SHP77 (cell line): ENCODE measurements around the gene LZTR1.

Source experiments
- DNase-seq, 2 experiments: peaks; one replicate each; lab custom pipeline; 2025; lab: John Stamatoyannopoulos, UW

The LZTR1 gene

GRCh38 chr22:20951151-20951931, 30.8 kb upstream of the LZTR1 start:
- no peak for DNase-seq

DNA sequence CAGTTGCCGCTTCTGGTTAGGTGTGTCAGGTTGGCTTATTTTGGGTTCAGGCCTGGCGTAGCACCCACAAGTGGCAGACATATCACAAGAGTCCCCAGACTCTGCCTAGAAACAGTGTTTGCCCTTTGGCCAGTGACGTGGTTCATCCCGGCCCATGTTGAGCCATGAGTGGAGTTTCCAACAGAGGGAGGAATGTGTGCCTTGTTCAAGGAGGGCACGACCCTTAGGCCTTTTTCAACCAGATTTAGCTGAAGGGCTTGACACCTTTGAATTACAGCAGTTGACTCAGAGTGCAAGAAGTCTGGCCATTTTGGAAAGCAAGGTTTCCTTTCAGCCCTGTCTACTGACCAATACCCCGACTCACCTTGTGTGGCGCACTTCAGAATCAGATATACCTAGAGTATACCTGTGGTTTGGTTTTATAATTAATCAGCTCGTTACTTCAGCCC, 30.1 kb upstream of the LZTR1 start:
- DNase-seq = no peak

DNA sequence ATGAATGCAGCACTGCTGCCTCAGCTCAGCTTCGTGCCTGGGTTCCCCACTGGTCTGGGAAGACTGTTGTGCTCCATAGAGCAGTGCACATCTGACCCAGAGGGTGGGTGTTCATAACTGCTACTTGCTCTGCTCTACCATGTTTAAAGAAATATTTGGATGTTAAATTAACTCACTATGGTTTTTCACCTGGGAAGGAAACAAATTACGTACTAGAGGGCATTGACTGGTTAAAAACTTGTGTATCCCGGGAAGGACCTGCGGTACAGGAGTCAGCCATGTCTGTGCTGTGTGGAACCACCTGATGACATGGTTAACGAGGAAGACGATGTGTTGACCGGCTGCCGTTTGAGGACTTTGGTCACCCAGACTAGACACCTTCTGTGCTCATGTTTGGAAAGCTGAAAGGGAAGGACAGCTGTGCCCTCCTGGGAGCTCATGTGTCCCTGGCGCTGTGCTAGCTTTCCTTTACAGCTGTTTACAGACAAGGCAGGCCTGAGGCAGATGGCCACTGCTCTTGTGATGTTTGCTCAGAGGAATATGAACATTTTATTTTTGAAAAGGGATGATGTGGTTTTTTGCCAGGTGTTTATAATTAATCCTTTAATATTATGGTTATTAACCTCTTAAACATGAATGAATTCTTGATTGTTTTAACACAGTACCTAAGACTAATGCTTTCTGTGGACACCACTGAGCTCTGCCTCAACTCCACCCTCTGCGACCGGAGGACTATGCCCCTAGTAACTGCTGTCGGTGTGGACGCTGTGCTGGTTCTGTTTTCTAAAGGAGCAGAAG, 29.4 kb upstream of the LZTR1 start:
- peak; percentile 85 to 89 for DNase-seq

GRCh38 chr22:20953342-20953608, 28.8 kb upstream of the LZTR1 start:
- no peak for DNase-seq

GRCh38 chr22:20953668-20954500, 28.2 kb upstream of the LZTR1 start:
- DNase-seq = no peak

DNA sequence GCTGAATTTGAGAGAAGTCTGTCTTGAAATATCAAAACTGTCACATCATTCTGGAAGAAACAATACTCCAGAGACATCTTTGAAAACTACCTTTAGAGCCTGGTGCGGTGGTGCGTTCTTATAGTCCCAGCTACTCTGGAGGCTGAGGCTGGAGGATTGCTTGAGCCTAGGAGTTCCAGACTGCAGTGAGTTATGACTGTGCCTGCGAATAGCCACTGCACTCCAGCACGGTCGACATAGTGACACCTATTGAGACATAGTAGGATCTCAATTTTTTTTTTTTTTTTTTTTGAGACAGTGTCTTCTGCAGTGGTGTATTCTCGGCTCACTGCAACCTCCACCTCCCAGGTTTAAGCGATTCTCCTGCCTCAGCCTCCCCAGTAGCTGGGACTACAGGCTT, 26.5 kb upstream of the LZTR1 start:
- no peak for DNase-seq

- no peak for DNase-seq
Measured at GRCh38 chr22:20956258-20957101, 25.6 kb upstream of the LZTR1 start.

- DNase-seq = no peak
Measured at GRCh38 chr22:20957102-20957682, 24.9 kb upstream of the LZTR1 start.

DNA sequence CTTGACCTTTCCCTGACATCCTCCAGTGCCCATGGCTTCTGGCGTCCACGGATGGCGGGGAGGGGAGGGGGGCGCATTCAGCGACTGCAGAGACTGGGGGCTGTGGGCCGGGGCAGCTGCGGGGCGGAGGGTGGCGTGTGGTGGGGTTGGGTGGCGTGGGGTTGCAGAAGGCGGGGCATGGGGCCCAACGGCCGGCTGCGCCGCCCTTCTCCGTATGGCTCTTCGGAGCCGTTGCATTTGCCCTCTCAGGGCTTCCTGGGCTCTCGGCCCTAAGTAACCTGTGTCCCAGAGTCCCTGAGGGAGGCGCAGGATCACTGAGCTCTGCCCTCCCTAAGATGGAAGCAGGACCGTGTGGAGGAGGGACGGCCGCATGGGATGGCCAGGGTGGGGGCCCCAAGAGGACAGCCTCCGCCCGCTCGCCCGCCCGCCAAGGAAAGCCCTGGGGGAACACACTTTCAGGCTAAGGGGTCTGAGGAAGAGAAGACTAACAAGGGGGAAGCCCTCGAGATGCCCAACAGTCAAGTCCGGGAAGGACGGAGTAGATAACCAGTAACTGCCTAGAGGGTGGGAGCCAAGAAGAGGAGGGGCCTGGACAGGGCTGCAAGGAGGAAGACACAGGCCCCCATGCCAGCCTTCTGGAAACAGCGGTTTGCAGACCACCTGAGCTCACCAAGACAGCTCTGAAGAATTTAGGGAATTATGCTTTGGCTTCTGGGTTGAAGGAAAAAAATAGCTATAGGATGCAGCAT, 24.2 kb upstream of the LZTR1 start:
- DNase-seq = peak in 1 of 2 experiments; percentile 34

- DNase-seq = no peak
Measured at GRCh38 chr22:20959578-20960461, 22.3 kb upstream of the LZTR1 start.

DNA sequence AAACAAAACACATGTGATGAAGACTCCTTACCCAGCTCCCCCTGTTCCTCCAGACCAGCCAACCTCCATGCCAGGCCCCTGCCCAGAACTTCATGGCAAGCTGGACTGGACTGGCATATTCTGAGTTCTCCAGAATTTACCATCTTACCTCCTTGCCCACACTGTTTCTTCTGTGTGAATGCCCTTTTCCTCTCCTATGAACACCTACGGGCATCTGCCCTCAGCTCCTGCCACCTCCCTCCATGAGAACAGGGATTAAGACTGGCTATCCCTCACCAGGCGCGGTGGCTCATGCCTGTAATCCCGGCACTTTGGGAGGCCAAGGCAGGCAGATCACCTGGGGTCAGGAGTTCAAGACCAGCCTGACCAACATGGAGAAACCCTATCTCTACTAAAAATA, 21.5 kb upstream of the LZTR1 start:
- DNase-seq = no peak

DNA sequence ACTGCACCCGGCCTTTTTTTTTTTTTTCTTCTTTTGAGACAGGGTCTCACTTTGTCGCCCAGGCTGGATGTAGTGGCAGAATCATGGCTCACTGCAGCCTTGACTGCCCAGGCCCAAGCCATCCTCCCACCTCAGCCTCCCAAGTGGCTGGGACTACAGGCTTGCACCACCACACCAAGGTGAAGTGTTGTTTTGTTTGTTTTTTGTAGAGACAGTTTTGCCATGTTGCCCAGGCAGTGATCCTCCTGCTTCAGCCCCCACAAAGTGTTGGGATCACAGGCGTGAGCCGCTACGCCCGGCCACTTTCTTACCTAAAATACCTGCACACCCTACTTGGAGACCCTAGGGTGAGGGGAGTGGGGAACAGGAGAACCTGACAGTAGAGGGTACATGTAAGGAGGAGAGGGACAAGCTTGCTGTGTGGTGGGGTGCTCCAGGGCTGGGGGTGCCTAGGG, 19.6 kb upstream of the LZTR1 start:
- DNase-seq = no peak

DNA sequence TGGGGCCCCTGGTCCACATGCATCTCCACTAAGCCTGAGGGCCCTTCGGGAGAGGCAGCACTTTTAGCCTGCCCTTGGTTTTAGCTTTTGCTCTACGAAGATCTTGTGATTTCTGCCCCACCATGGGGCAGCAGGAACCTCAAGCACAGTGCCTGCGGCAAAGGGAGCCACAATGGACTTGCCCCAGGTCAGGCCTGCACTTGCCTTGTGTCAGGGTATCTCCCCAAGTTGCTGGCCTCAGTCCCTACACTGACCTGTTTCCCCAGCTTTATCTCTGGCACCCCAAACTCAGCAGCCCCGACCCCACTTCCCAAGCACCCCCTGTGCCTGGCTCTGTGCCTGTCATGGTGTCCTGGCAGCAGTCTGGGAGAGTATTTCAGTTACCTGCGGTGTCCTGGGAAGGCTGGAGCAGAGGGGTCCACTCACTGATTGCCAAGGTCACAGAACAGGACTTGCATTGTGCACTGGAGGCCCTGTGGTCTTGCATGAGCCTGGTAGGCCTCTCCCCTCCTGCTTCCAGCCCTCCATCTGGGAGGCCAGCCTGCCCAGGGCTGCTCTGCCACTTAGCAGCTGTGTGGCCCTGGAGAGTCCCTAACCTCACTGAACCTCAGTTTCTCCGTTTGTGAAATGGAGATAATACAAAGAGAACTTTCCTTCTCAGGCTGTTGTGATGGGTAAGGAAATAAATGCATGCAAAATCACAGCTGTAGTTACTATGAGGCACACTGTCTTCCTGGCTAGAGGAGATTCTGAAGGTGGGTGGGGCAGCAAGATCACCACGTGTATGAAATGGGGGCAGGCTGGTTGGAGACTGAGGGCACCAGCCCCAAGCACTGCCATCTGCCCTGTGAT, 18.7 kb upstream of the LZTR1 start:
- no peak for DNase-seq

DNA sequence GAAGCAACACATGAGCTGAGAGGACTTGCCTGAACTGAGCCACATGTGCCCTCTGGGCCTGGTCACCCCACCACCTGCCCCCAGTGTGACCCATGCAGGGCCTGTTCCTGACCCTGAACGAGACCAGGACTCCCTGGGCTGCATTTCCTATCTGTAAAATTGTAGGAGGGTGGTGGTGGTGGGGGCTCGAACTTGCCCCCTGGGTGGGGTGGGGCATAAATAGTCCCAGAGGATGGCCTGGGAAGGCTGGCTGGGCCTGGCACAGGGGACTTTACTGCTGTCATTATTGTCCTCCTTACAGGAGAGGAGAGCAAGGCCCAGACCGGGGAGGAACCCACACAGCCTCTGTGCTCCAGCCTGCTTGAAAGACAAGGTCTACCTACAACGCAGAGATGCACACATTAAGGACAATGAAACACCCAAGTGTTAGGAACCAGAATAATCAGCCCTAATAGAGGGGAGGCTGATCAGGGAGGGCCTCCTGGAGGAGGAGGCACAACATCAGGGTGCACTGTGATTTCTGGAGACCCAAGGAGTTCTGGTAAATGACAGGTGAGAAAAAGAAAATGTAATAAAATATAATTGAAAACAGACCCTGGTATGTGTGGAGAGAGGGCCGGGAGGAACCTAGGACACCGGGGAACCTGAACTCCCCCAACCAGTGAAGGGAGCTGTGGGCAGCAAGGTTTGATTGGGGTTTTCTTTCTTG, 17.9 kb upstream of the LZTR1 start:
- DNase-seq = no peak

- no peak for DNase-seq
Measured at GRCh38 chr22:20964799-20965103, 17.3 kb upstream of the LZTR1 start.

DNA sequence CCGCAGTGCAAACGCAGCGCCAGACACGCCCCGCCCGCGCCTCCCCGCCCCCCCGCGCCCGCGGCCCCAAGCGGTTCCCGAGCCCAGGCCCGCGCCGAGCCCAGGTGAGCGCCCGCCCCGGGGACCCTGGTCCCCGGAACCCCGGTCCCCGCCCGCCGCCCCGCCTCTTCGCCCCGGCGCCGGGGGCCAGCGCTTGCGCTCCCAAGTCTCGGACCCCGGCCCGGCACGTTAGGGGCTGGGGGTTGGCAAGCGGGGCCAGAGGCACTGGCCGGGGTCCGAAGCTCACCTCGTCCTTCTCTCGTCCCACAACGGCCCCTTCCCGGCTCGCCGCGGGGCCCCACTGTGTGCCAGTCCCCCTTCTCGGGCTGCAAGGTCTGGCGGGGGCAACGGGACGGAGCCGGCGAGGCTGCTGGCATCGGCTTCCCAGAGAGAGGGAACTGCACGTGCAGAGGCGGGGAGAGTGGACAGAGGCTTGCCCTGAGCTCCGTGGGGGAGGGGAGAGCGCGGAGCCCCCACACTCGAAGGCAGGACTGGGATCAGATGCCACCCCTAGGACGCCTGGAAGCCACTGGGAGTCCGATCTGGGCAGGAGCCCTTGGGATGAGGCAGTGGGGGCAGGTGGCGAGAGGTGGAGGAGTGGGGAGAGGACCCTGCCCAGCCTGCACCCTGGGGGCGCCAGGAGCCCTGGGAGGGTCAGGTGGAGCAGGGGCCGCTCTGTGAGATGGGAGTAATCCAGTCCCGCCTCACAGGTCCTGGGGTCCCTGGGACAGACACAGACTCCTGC, 16.8 kb upstream of the LZTR1 start:
- no peak for DNase-seq
